GM23338 (cell line): Measurements from ENCODE around the gene CORO2A. TPM values are rescaled to one million over a fixed set of nuclear protein-coding genes. Genes with fewer than 3 reads are reported as not detected.

Source experiments
- ATAC-seq: fragments of 200-7000 bp; cut with Tn5 transposase; 3 replicates; pipeline ENCODE4 v1.9.1; 2020
- DNase-seq: peaks from one replicate; pipeline ENCODE4 v3.0.0-alpha.2; 2015; ENCODE audit warnings: low spot score
- H2AFZ ChIP-seq: fragments of 200-600 bp; sonication (generic); 2 replicates; pipeline ENCODE4 v1.8.0; 2016; ENCODE audit warnings: antibody characterized with exemption, mild to moderate bottlenecking, moderate library complexity
- H3F3A ChIP-seq: fragments of 200-600 bp; sonication (generic); replicated peaks from 2 replicates; pipeline ENCODE4 v1.8.0; 2017; ENCODE audit warnings: antibody characterized with exemption, mixed run types, low read depth
- H3K27ac ChIP-seq: fragments of 200-600 bp; sonication (generic); 2 replicates; pipeline ENCODE4 v1.6.1; 2016; ENCODE audit warnings: low read depth
- H3K27me3 ChIP-seq: fragments of 200-600 bp; sonication (generic); 2 replicates; pipeline ENCODE4 v1.8.0; 2016; ENCODE audit warnings: mild to moderate bottlenecking, mixed run types, moderate library complexity; ENCODE audit not compliant: insufficient read depth
- H3K36me3 ChIP-seq: fragments of 200-600 bp; sonication (generic); 2 replicates; pipeline ENCODE4 v1.8.0; 2016; ENCODE audit warnings: mild to moderate bottlenecking; ENCODE audit not compliant: insufficient read depth
- H3K4me1 ChIP-seq: fragments of 200-600 bp; sonication (generic); 2 replicates; pipeline ENCODE4 v1.8.0; 2016; ENCODE audit warnings: mild to moderate bottlenecking, moderate library complexity; ENCODE audit not compliant: insufficient read depth
- H3K4me2 ChIP-seq: fragments of 200-600 bp; sonication (generic); 2 replicates; pipeline ENCODE4 v1.7.1; 2017; ENCODE audit warnings: mixed run types
- H3K4me3 ChIP-seq: fragments of 200-600 bp; sonication (generic); 2 replicates; pipeline ENCODE4 v1.6.1; 2016; ENCODE audit warnings: mixed run types
- H3K79me2 ChIP-seq: fragments of 200-600 bp; sonication (generic); replicated peaks from 2 replicates; pipeline ENCODE4 v1.8.0; 2017; ENCODE audit warnings: mild to moderate bottlenecking; ENCODE audit not compliant: insufficient read depth
- H3K9me2 ChIP-seq: fragments of 200-600 bp; sonication (generic); 2 replicates; pipeline ENCODE4 v1.8.0; 2017; ENCODE audit not compliant: insufficient read depth
- H4K20me1 ChIP-seq: fragments of 200-600 bp; sonication (generic); replicated peaks from 2 replicates; pipeline ENCODE4 v1.8.0; 2017; ENCODE audit warnings: mild to moderate bottlenecking; ENCODE audit not compliant: insufficient read depth
- H3K27ac Mint-ChIP-seq: 2 replicates; pipeline ENCODE4 v1.8.0; 2020; ENCODE audit warnings: inconsistent platforms, mild to moderate bottlenecking, moderate library complexity, mixed read lengths
- H3K27me3 Mint-ChIP-seq: 3 replicates; pipeline ENCODE4 v1.8.0; 2022; ENCODE audit warnings: low read depth, mild to moderate bottlenecking, moderate library complexity, mixed read lengths, inconsistent platforms; ENCODE audit not compliant: insufficient read depth, poor library complexity
- H3K36me3 Mint-ChIP-seq: 3 replicates; pipeline ENCODE4 v1.8.0; 2021; ENCODE audit warnings: low read depth, mild to moderate bottlenecking, inconsistent platforms, moderate library complexity, mixed read lengths
- H3K4me1 Mint-ChIP-seq: 3 replicates; pipeline ENCODE4 v1.8.0; 2020; ENCODE audit warnings: mild to moderate bottlenecking, inconsistent platforms, mixed read lengths
- H3K4me3 Mint-ChIP-seq: 3 replicates; pipeline ENCODE4 v1.8.0; 2021; ENCODE audit warnings: moderate library complexity, mild to moderate bottlenecking, inconsistent platforms, mixed read lengths
- H3K9me3 Mint-ChIP-seq: 3 replicates; pipeline ENCODE4 v1.8.0; 2020; ENCODE audit warnings: moderate library complexity, mild to moderate bottlenecking, inconsistent platforms, mixed read lengths
- CREB1 ChIP-seq: fragments of 250-450 bp; sonication (Bioruptor Pico); IDR thresholded peaks from 2 replicates; pipeline ENCODE4 v1.5.0; 2020; ENCODE audit warnings: low read depth, mild to moderate bottlenecking, moderate library complexity
- CTCF ChIP-seq, 2 experiments: fragments of 200-600 bp in 1 of 2; sonication (generic) in 1 of 2; conservative IDR thresholded peaks; 2 replicates each; pipeline versions ENCODE4 v1.5.1 to v1.6.1; 2016 to 2017; ENCODE audit warnings: antibody characterized with exemption in 2 of 2, low read depth in 2 of 2, mild to moderate bottlenecking in 2 of 2, moderate library complexity in 1 of 2
- ETS1 ChIP-seq: IDR thresholded peaks from 2 replicates; pipeline ENCODE4 v1.6.1; 2016; ENCODE audit warnings: antibody characterized with exemption
- EZH2 ChIP-seq: fragments of 200-600 bp; sonication (generic); IDR thresholded peaks from one replicate; pipeline ENCODE4 v1.8.0; 2017; ENCODE audit warnings: antibody characterized with exemption, mild to moderate bottlenecking, low read depth; ENCODE audit not compliant: unreplicated experiment
- EZH2phosphoT487 ChIP-seq: fragments of 200-600 bp; sonication (generic); IDR thresholded peaks from one replicate; pipeline ENCODE4 v1.8.1; 2018; ENCODE audit warnings: antibody characterized with exemption; ENCODE audit not compliant: unreplicated experiment
- JUNB ChIP-seq: IDR thresholded peaks from one replicate; pipeline ENCODE4 v1.6.1; 2016; ENCODE audit warnings: antibody characterized with exemption; ENCODE audit not compliant: unreplicated experiment
- POLR2AphosphoS5 ChIP-seq: IDR thresholded peaks from 2 replicates; pipeline ENCODE4 v1.6.1; 2016; ENCODE audit warnings: antibody characterized with exemption, low read depth
- STAT1 ChIP-seq: IDR thresholded peaks from one replicate; pipeline ENCODE4 v1.6.1; 2016; ENCODE audit warnings: antibody characterized with exemption; ENCODE audit not compliant: unreplicated experiment
- ZNF114 ChIP-seq: fragments of 250-450 bp; sonication (Bioruptor Pico); IDR thresholded peaks from 2 replicates; pipeline ENCODE4 v1.5.0; 2020; ENCODE audit warnings: mild to moderate bottlenecking, moderate library complexity
- ZNF331 ChIP-seq: fragments of 250-450 bp; sonication (Bioruptor Pico); IDR thresholded peaks from 2 replicates; pipeline ENCODE4 v1.5.0; 2020; ENCODE audit warnings: low read depth, mild to moderate bottlenecking, moderate library complexity
- ZNF462 ChIP-seq: fragments of 250-450 bp; sonication (Bioruptor Pico); IDR thresholded peaks from 2 replicates; pipeline ENCODE4 v1.5.0; 2020; ENCODE audit warnings: mild to moderate bottlenecking, moderate library complexity
- polyA plus RNA-seq: library from polyadenylated mRNA; unstranded; fragments of >200 nt; fragmentation: Nextera tagmentation; extraction: Ambion mirVana; gene quantifications from 2 replicates; pipeline ENCODE4 v1.2.1, GENCODE V29; 2016
- total RNA-seq: library from RNA; depleted of rRNA; stranded (reverse); fragments of >200 nt; shearing (Covaris generic); gene quantifications from 2 replicates; pipeline ENCODE4 v1.2.3, GENCODE V29; 2014

CORO2A gene
- total and polyA plus RNA-seq, 2 experiments from 2014 or later, result 12.9 to 27.6 TPM

GRCh38 chr9:98136489-98136888 lies 55.9 kb downstream of the CORO2A start:
- H3K4me1 ChIP-seq, result no peaks in the 10 kb centered on the region
- no peaks in the 10 kb centered on the region for H4K20me1 ChIP-seq
- peaks cover 6% of the 10 kb centered on the region for H3K4me1 Mint-ChIP-seq
- H3K9me3 Mint-ChIP-seq, result no peaks in the 10 kb centered on the region
- no peaks in the 10 kb centered on the region for H3K27me3 Mint-ChIP-seq
- H3K27ac Mint-ChIP-seq, result no peak overlapping the region
- no peaks in the 10 kb centered on the region for H3K27me3 ChIP-seq
- DNase-seq (no peak), ATAC-seq (no peak)
- no peak overlapping the region for H3K4me2 ChIP-seq
- no peak overlapping the region for H3K27ac ChIP-seq
- TF ChIP-seq CREB1 (CRISPR knock-in tag), result no peak
- H3F3A ChIP-seq, result no peaks in the 10 kb centered on the region
- H3K4me3 Mint-ChIP-seq, result no peak overlapping the region
- H3K4me3 ChIP-seq, result no peak overlapping the region
- H3K79me2 ChIP-seq, result no peaks in the 10 kb centered on the region
- no peaks in the 10 kb centered on the region for H3K9me2 ChIP-seq
- H3K36me3 ChIP-seq, result no peaks in the 10 kb centered on the region; the same call in 1 of the 2 replicates
- peaks cover 7% of the 10 kb centered on the region; the same call in 2 of the 3 replicates for H3K36me3 Mint-ChIP-seq
- H2AFZ ChIP-seq, result no peak overlapping the region

- no peaks in the 10 kb centered on the region for H3F3A ChIP-seq
- H3K4me1 ChIP-seq, result no peaks in the 10 kb centered on the region
- H3K9me2 ChIP-seq, result no peaks in the 10 kb centered on the region
- no peak for ATAC-seq
- H3K27me3 ChIP-seq, result no peaks in the 10 kb centered on the region
- no peak overlapping the region for H3K4me3 ChIP-seq
- no peak for DNase-seq
- no peaks in the 10 kb centered on the region for H3K9me3 Mint-ChIP-seq
- no peaks in the 10 kb centered on the region for H3K27me3 Mint-ChIP-seq
- no peak for TF ChIP-seq ZNF114
- no peak for TF ChIP-seq STAT1
- no peak for TF ChIP-seq POLR2AphosphoS5
- TF ChIP-seq JUNB, result no peak
- no peak for TF ChIP-seq CTCF (conservative IDR thresholded peaks at IDR 0.05; ENCODE audit: low read depth in 2 of 2)
- TF ChIP-seq EZH2phosphoT487, result no peak
- no peak for TF ChIP-seq EZH2
- no peak for TF ChIP-seq ZNF331 (CRISPR knock-in tag)
- TF ChIP-seq ETS1, result no peak
- TF ChIP-seq CREB1 (CRISPR knock-in tag), result no peak
- TF ChIP-seq ZNF462 (CRISPR knock-in tag), result no peak
- H3K4me3 Mint-ChIP-seq, result no peak overlapping the region
- peaks cover 11% of the 10 kb centered on the region for H3K36me3 Mint-ChIP-seq
- no peaks in the 10 kb centered on the region; the same call in 1 of the 2 replicates for H3K36me3 ChIP-seq
- no peak overlapping the region for H3K27ac Mint-ChIP-seq
- H2AFZ ChIP-seq, result no peak overlapping the region
- peaks cover 6% of the 10 kb centered on the region for H3K4me1 Mint-ChIP-seq
- no peaks in the 10 kb centered on the region for H3K79me2 ChIP-seq
- H4K20me1 ChIP-seq, result no peaks in the 10 kb centered on the region
- H3K4me2 ChIP-seq, result no peak overlapping the region
- H3K27ac ChIP-seq, result no peak overlapping the region
Measured at GRCh38 chr9:98135938-98136337, 56.5 kb downstream of the CORO2A start.
